SU-DHL-6 (cell line): ENCODE measurements around the gene CPT2.

ENCODE experiments used
- H2AFZ ChIP-seq: fragments of 200-600 bp; sonication (generic); 2 replicates; pipeline ENCODE4 v1.6.1; 2014; ENCODE audit warnings: low read depth, mild to moderate bottlenecking, moderate library complexity, mixed read lengths, antibody characterized with exemption, low read length; ENCODE audit not compliant: severe bottlenecking
- H3F3A ChIP-seq: fragments of 200-600 bp; shearing (Covaris generic); 2 replicates; pipeline ENCODE4 v1.6.0; 2016; ENCODE audit warnings: antibody characterized with exemption, mild to moderate bottlenecking; ENCODE audit not compliant: insufficient read depth
- H3K27ac ChIP-seq: fragments of 200-600 bp; sonication (generic); 2 replicates; pipeline ENCODE4 v1.5.1; 2016; ENCODE audit warnings: low read depth, mild to moderate bottlenecking, low read length, moderate library complexity, mixed read lengths
- H3K27me3 ChIP-seq: fragments of 200-600 bp; sonication (generic), shearing (Covaris generic); 2 replicates; pipeline ENCODE4 v1.6.0; 2014; ENCODE audit warnings: mild to moderate bottlenecking, low read length
- H3K36me3 ChIP-seq: fragments of 200-600 bp; sonication (generic); 2 replicates; pipeline ENCODE4 v1.6.1; 2014; ENCODE audit warnings: mild to moderate bottlenecking, low read length, mixed read lengths
- H3K4me2 ChIP-seq: fragments of 300-600, 200-600 bp; shearing (Covaris generic), sonication (generic); 2 replicates; pipeline ENCODE4 v1.6.0; 2014; ENCODE audit warnings: low read length, low read depth, mild to moderate bottlenecking; ENCODE audit not compliant: poor library complexity, severe bottlenecking
- H3K4me3 ChIP-seq: fragments of 200-600 bp; sonication (generic); 2 replicates; pipeline ENCODE4 v1.5.1; 2014; ENCODE audit warnings: antibody characterized with exemption, low read length, mild to moderate bottlenecking, mixed read lengths; ENCODE audit not compliant: insufficient read depth, poor library complexity, severe bottlenecking
- H3K79me2 ChIP-seq: fragments of 200-600 bp; sonication (generic); 2 replicates; pipeline ENCODE4 v1.6.1; 2014; ENCODE audit warnings: mild to moderate bottlenecking, low read length, moderate library complexity; ENCODE audit not compliant: insufficient read depth
- H3K9ac ChIP-seq: fragments of 200-600 bp; sonication (generic); 2 replicates; pipeline ENCODE4 v1.7.0; 2014; ENCODE audit warnings: mild to moderate bottlenecking, low read length
- H3K9me2 ChIP-seq: fragments of 200-600 bp; sonication (generic); replicated peaks from 2 replicates; pipeline ENCODE4 v1.6.1; 2014; ENCODE audit warnings: low read length; ENCODE audit not compliant: insufficient read depth
- H3K9me3 ChIP-seq: fragments of 200-600 bp; sonication (generic); 2 replicates; pipeline ENCODE4 v1.6.1; 2014; ENCODE audit warnings: low read length, mixed read lengths; ENCODE audit not compliant: insufficient read depth
- H4K20me1 ChIP-seq: fragments of 200-600 bp; sonication (generic); 2 replicates; pipeline ENCODE4 v1.6.1; 2014; ENCODE audit warnings: low read depth, mild to moderate bottlenecking, antibody characterized with exemption, low read length, moderate library complexity, mixed read lengths
- CTCF ChIP-seq: fragments of 200-600 bp; sonication (generic); IDR thresholded peaks from one replicate; pipeline ENCODE4 v1.5.1; 2017; ENCODE audit warnings: antibody characterized with exemption, mild to moderate bottlenecking, low read length, moderate library complexity; ENCODE audit not compliant: insufficient read depth, poor library complexity, severe bottlenecking
- EZH2phosphoT487 ChIP-seq: fragments of 200-600 bp; sonication (generic), shearing (Covaris generic); conservative IDR thresholded peaks from 2 replicates; pipeline ENCODE4 v1.6.1; 2018; ENCODE audit warnings: mild to moderate bottlenecking, antibody characterized with exemption, low read length, moderate library complexity, mixed read lengths

CPT2 gene

GRCh38 chr1:53165408-53165961 lies 31.1 kb upstream of the CPT2 start:
- H3K4me2 ChIP-seq = no peak overlapping the region
- H3K4me3 ChIP-seq = no peak overlapping the region
- H3K36me3 ChIP-seq = no peaks in the 10 kb centered on the region
- H3K27ac ChIP-seq = no peak overlapping the region
- H3K79me2 ChIP-seq = no peaks in the 10 kb centered on the region
- no peaks in the 10 kb centered on the region for H3F3A ChIP-seq
- H2AFZ ChIP-seq = no peak overlapping the region
- H4K20me1 ChIP-seq = no peaks in the 10 kb centered on the region
- no peaks in the 10 kb centered on the region for H3K9me2 ChIP-seq
- H3K9me3 ChIP-seq = no peaks in the 10 kb centered on the region
- no peak for TF ChIP-seq EZH2phosphoT487
- TF ChIP-seq CTCF = no peak
- no peaks in the 10 kb centered on the region for H3K27me3 ChIP-seq
- H3K9ac ChIP-seq = no peak overlapping the region

- H3K9ac ChIP-seq = no peak overlapping the region
- H3K27me3 ChIP-seq = no peaks in the 10 kb centered on the region
- H3K4me2 ChIP-seq = no peak overlapping the region
- H3K27ac ChIP-seq = no peak overlapping the region
- TF ChIP-seq EZH2phosphoT487 (no peak), CTCF (no peak)
- H3K4me3 ChIP-seq = no peak overlapping the region
- no peaks in the 10 kb centered on the region for H4K20me1 ChIP-seq
- H3K9me3 ChIP-seq = no peaks in the 10 kb centered on the region
- no peaks in the 10 kb centered on the region for H3F3A ChIP-seq
- no peak overlapping the region for H2AFZ ChIP-seq
- no peaks in the 10 kb centered on the region for H3K36me3 ChIP-seq
- no peaks in the 10 kb centered on the region for H3K79me2 ChIP-seq
- no peaks in the 10 kb centered on the region for H3K9me2 ChIP-seq
Measured at GRCh38 chr1:53166366-53166765, 30.3 kb upstream of the CPT2 start.

- Histone ChIP-seq H3K4me2 (no peak overlapping the region), H3K9me2 (no peaks in the 10 kb centered on the region), H4K20me1 (no peaks in the 10 kb centered on the region), H3K9me3 (no peaks in the 10 kb centered on the region), H3K27ac (no peak overlapping the region), H3K79me2 (no peaks in the 10 kb centered on the region), H3K4me3 (no peak overlapping the region), H3K36me3 (no peaks in the 10 kb centered on the region), H2AFZ (no peak overlapping the region), H3K27me3 (no peaks in the 10 kb centered on the region), H3F3A (no peaks in the 10 kb centered on the region), H3K9ac (no peak overlapping the region)
- TF ChIP-seq CTCF = no peak
- TF ChIP-seq EZH2phosphoT487 = no peak
Measured at GRCh38 chr1:53166912-53167311, 29.7 kb upstream of the CPT2 start.
